K562 (cell line): ENCODE measurements around the gene GHR. TPM values are rescaled to one million over a fixed set of nuclear protein-coding genes. Genes with fewer than 3 reads are reported as not detected.

Experiments used
- ATAC-seq: fragments of 200-7000 bp; cut with Tn5 transposase; 3 replicates; pipeline ENCODE4 v1.9.1; 2020; ENCODE audit warnings: moderate library complexity
- BruUV-seq: library from RNA; stranded (reverse); fragments of 400-500 nt; replicated peaks from 2 replicates; lab custom pipeline; 2021; lab: Mats Ljungman, UMichigan
- CTCF ChIA-PET: fragments of 300-600 bp; formaldehyde crosslinking; extraction: SDS; loops from one replicate; lab custom pipeline; 2021; ENCODE audit warnings: low intra/inter-chr PET ratio; lab: Yijun Ruan, JAX
- POLR2A ChIA-PET: fragments of 300-600, 350-650 bp; sonication (Branson Sonifier 250); formaldehyde crosslinking; extraction: SDS; loops from one replicate; lab custom pipeline; 2021; ENCODE audit warnings: antibody characterized with exemption, inconsistent platforms; lab: Yijun Ruan, JAX
- DNase-seq, 4 experiments: peaks; one replicate each; pipeline versions ENCODE4 v3.0.0 to v3.0.0-alpha.2; 2011 to 2018; ENCODE audit warnings: low spot score in 3 of 4, mixed read lengths in 3 of 4; ENCODE audit errors: extremely low read depth in 1 of 4
- FAIRE-seq: peaks from 2 replicates; lab custom pipeline; 2011; peaks lifted over from hg19 to GRCh38; lab: Jason Lieb, UNC
- H2AFZ ChIP-seq: 2 replicates; pipeline ENCODE4 v1.6.0; 2011; ENCODE audit warnings: low read depth, low read length, control low read depth, inconsistent platforms
- H3K27ac ChIP-seq: fragments of 200-600 bp; 3 replicates; pipeline ENCODE4 v1.8.0; 2011; ENCODE audit warnings: low read depth, mild to moderate bottlenecking, control low read depth, inconsistent platforms, low read length, moderate library complexity, mixed read lengths; ENCODE audit errors: extremely low read depth
- H3K27me3 ChIP-seq, 2 experiments: fragments of 300-600 bp in 1 of 2; 2 replicates in 1 of 2; 3 replicates in 1 of 2; pipeline versions ENCODE4 v1.6.0 to v1.8.0; 2011; ENCODE audit warnings: inconsistent platforms in 2 of 2, low read length in 2 of 2, mild to moderate bottlenecking in 1 of 2, mixed read lengths in 1 of 2, moderate library complexity in 1 of 2; ENCODE audit not compliant: control insufficient read depth in 2 of 2, insufficient read depth in 2 of 2
- H3K36me3 ChIP-seq: fragments of 300-600 bp; 3 replicates; pipeline ENCODE4 v1.8.0; 2011; ENCODE audit warnings: mild to moderate bottlenecking, low read length, inconsistent platforms; ENCODE audit not compliant: control insufficient read depth, insufficient read depth
- H3K4me1 ChIP-seq, 2 experiments: fragments of 200-600 bp in 1 of 2; replicated peaks in 1 of 2; 2 replicates in 1 of 2; 3 replicates in 1 of 2; pipeline versions ENCODE4 v1.5.1 to v1.8.0; 2011; ENCODE audit warnings: inconsistent platforms in 2 of 2, low read length in 2 of 2, mild to moderate bottlenecking in 1 of 2, mixed read lengths in 1 of 2, moderate library complexity in 1 of 2; ENCODE audit not compliant: control insufficient read depth in 2 of 2, insufficient read depth in 2 of 2
- H3K4me2 ChIP-seq: 2 replicates; pipeline ENCODE4 v1.6.1; 2011; ENCODE audit warnings: low read length, control low read depth, inconsistent platforms, mixed read lengths; ENCODE audit not compliant: insufficient read depth
- H3K4me3 ChIP-seq: fragments of 200-600 bp; sonication (generic), shearing (Covaris generic); 2 replicates; pipeline ENCODE4 v1.5.1; 2016; ENCODE audit warnings: control low read depth, inconsistent platforms
- H3K79me2 ChIP-seq: fragments of 200-600 bp; 3 replicates; pipeline ENCODE4 v1.8.0; 2011; ENCODE audit warnings: low read length, inconsistent platforms; ENCODE audit not compliant: control insufficient read depth, insufficient read depth
- H3K9ac ChIP-seq, 2 experiments: 2 replicates each; pipeline versions ENCODE4 v1.6.0 to v1.6.1; 2011; ENCODE audit warnings: low read depth in 2 of 2, low read length in 2 of 2, control low read depth in 1 of 2, inconsistent platforms in 1 of 2, mild to moderate bottlenecking in 1 of 2, mixed read lengths in 1 of 2; ENCODE audit not compliant: insufficient read depth in 1 of 2
- H3K9me1 ChIP-seq: one replicate; pipeline ENCODE4 v1.6.0; 2011; ENCODE audit warnings: inconsistent platforms, mild to moderate bottlenecking, low read length, moderate library complexity; ENCODE audit not compliant: control insufficient read depth, insufficient read depth
- H3K9me3 ChIP-seq: replicated peaks from 2 replicates; pipeline ENCODE4 v1.5.1; 2011; ENCODE audit warnings: low read depth, low read length, inconsistent platforms; ENCODE audit not compliant: control insufficient read depth, insufficient read depth
- H4K20me1 ChIP-seq: replicated peaks from 2 replicates; pipeline ENCODE4 v1.6.1; 2011; ENCODE audit warnings: low read length, inconsistent platforms, mixed read lengths; ENCODE audit not compliant: control insufficient read depth, insufficient read depth
- BRCA1 ChIP-seq, 2 experiments: fragments of 450-650 bp in 1 of 2; sonication (generic) in 1 of 2; formaldehyde crosslinking in 1 of 2; IDR thresholded peaks; 2 replicates each; pipeline versions ENCODE4 v1.5.0 to v1.6.1; 2017 to 2020; ENCODE audit warnings: mild to moderate bottlenecking in 1 of 2, missing genetic modification reagents in 1 of 2
- CREB1 ChIP-seq, 2 experiments: sonication (generic) in 1 of 2; formaldehyde crosslinking in 1 of 2; IDR thresholded peaks; 2 replicates each; pipeline versions ENCODE4 v1.6.1 to v1.8.0; 2012 to 2022; ENCODE audit warnings: inconsistent platforms in 1 of 2, mild to moderate bottlenecking in 1 of 2, missing genetic modification reagents in 1 of 2, moderate library complexity in 1 of 2
- FOXP1 ChIP-seq: sonication (generic); formaldehyde crosslinking; IDR thresholded peaks from 2 replicates; pipeline ENCODE4 v1.8.0; 2022; ENCODE audit warnings: mild to moderate bottlenecking, missing genetic modification reagents
- HCFC1 ChIP-seq: IDR thresholded peaks from 2 replicates; pipeline ENCODE4 v1.6.1; 2012; ENCODE audit warnings: low read depth, low read length, improper control_type of control experiment
- MTF1 ChIP-seq: fragments of 250-450 bp; sonication (Bioruptor Pico); IDR thresholded peaks from 2 replicates; pipeline ENCODE4 v1.9.0; 2021; ENCODE audit warnings: moderate library complexity, mild to moderate bottlenecking, inconsistent platforms, borderline replicate concordance
- POLR2G ChIP-seq: fragments of 200-400 bp; formaldehyde crosslinking; IDR thresholded peaks from 2 replicates; pipeline ENCODE4 v1.6.1; 2017; ENCODE audit warnings: low read depth, mild to moderate bottlenecking, antibody characterized with exemption, low read length, moderate library complexity
- PTRF ChIP-seq: fragments of 450-650 bp; IDR thresholded peaks from 2 replicates; pipeline ENCODE4 v1.6.1; 2016; ENCODE audit warnings: mild to moderate bottlenecking, missing genetic modification characterization, missing compliant biosample characterization
- SMC3 ChIP-seq: conservative IDR thresholded peaks from 2 replicates; pipeline ENCODE4 v1.6.1; 2011; ENCODE audit warnings: low read depth, low read length, improper control_type of control experiment; ENCODE audit not compliant: insufficient read depth
- ZBTB17 ChIP-seq: fragments of 450-650 bp; formaldehyde crosslinking; IDR thresholded peaks from 2 replicates; pipeline ENCODE4 v1.4.0; 2020; ENCODE audit warnings: mild to moderate bottlenecking
- ZNF143 ChIP-seq: sonication (generic); formaldehyde crosslinking; IDR thresholded peaks from 2 replicates; pipeline ENCODE4 v1.9.0; 2022; ENCODE audit warnings: mild to moderate bottlenecking, missing genetic modification reagents
- ZNF217 ChIP-seq: sonication (generic); formaldehyde crosslinking; IDR thresholded peaks from 2 replicates; pipeline ENCODE4 v1.8.0; 2022; ENCODE audit warnings: mild to moderate bottlenecking, missing genetic modification reagents
- WGBS: fragments of 100-300 bp; shearing (Covaris generic); methylation state at CpG from one replicate; pipeline ENCODE4 v1.1.6; 2016; ENCODE audit warnings: low coverage, mixed read lengths; ENCODE audit not compliant: insufficient coverage; ENCODE audit errors: missing lambda C conversion rate; 5-methylcytosine and 5-hydroxymethylcytosine counted together
- in situ Hi-C: fragments of 300-500 bp; cut with MboI; formaldehyde crosslinking; loops from 4 replicates; pipeline ENCODE4 v1.15.0; 2018; ENCODE audit warnings: inconsistent platforms, mixed read lengths
- intact Hi-C: fragments of 100-400 bp; cut with micrococcal nuclease; formaldehyde crosslinking; loops from 2 replicates; pipeline ENCODE4 v1.14.2; 2022
- polyA plus RNA-seq, 8 experiments: library from polyadenylated mRNA; depleted of rRNA in 4 of 8; stranded (reverse) in 5 of 8; unstranded in 3 of 8; fragments of >200 nt; fragmentation: Nextera tagmentation in 2 of 8; fragmentation: Illumina TruSeq in 1 of 8; extraction: Ambion mirVana in 2 of 8; extraction: Trizol in 1 of 8; gene quantifications; 2 replicates each; pipeline versions ENCODE4 v1.2.1 to v1.2.3, GENCODE V29; 2011 to 2014; ENCODE audit warnings: inconsistent platforms in 1 of 8, missing spikeins in 1 of 8
- total RNA-seq, 7 experiments: library from RNA; depleted of rRNA in 6 of 7; stranded (reverse); fragments of >200 nt in 6 of 7; fragmentation: Illumina TruSeq in 2 of 7; extraction: Trizol in 2 of 7; gene quantifications; 2 replicates each; pipeline versions ENCODE4 v1.2.1 to v1.2.3, GENCODE V29; 2011 to 2021; ENCODE audit warnings: low replicate concordance in 1 of 7
- TF ChIP-seq, protein P1 (sequence below): IDR thresholded peaks from 3 replicates; pipeline ENCODE4 v1.6.1; 2011; ENCODE audit warnings: borderline replicate concordance, mild to moderate bottlenecking; ENCODE audit not compliant: insufficient read length, insufficient read depth
- TF ChIP-seq, protein P2 (sequence below), 2 experiments: fragments of 450-650 bp; formaldehyde crosslinking in 1 of 2; IDR thresholded peaks; 2 replicates each; pipeline versions ENCODE4 v1.4.0 to v1.6.1; 2014 to 2020; ENCODE audit warnings: mild to moderate bottlenecking in 2 of 2, borderline replicate concordance in 1 of 2, low read depth in 1 of 2

GHR gene
- total and polyA plus RNA-seq, 9 of the 15 experiments (the other 6 are each of a cell fraction or from before 2014, with no cell fraction given): 0.01 to 0.13 (median 0.07) TPM; not detected in 5

DNA sequence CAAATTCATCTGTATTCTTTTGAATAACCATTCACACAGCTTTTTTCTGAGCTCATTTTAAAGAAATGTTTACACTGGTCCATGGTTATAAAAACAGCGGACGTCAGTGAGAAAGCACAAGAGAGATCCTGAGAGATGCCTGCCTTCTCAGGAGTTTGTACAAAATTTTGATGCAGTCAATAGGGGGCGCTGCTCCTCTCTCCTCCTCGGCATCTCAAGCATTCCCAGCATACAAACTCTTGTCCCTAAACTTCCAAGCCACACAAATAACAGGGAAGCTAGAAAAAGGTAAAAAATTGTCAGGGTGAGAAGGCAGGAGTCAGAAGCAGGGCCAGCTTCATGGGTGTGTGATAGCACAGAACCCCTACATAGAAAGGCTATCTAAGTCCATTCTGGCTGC, 322.2 kb downstream of the GHR start:
- intact Hi-C loops: loop anchor here (2.0 kb wide), 1 partner anchor 143 kb away; no protein-coding TSS in a partner anchor
- no peaks in the 10 kb centered on the region for H3K9me3 ChIP-seq
- H3K27ac ChIP-seq: no peak overlapping the region
- no peaks in the 10 kb centered on the region for H3K9me1 ChIP-seq
- WGBS: 2% methylated on average over 4 of the region's 4 CpGs
- in situ Hi-C loops: no loop called here
- H2AFZ ChIP-seq: no peak overlapping the region
- no peak overlapping the region for H3K4me2 ChIP-seq
- no peak overlapping the region for H3K9ac ChIP-seq
- no peaks in the 10 kb centered on the region for H3K36me3 ChIP-seq
- H3K79me2 ChIP-seq: no peaks in the 10 kb centered on the region
- no peaks in the 10 kb centered on the region for H4K20me1 ChIP-seq
- H3K27me3 ChIP-seq: no peaks in the 10 kb centered on the region
- DNase-seq (peak in 3 of 4 experiments; percentile 23 to 59 (median 26)), FAIRE-seq (peak; percentile 71), ATAC-seq (peak; percentile 77)
- ChIA-PET POLR2A (interaction anchor here (2.3 kb wide), 1 partner anchor 12 kb away, joined by 7 read pairs; no protein-coding TSS in a partner anchor), CTCF (interaction anchor here (0.6 kb wide), 1 partner anchor 162 kb away, joined by 3 read pairs; no protein-coding TSS in a partner anchor)
- no peak overlapping the region for H3K4me3 ChIP-seq
- H3K4me1 ChIP-seq: no peaks in the 10 kb centered on the region
- no TSS peak for BruUV-seq
- no peak for TF ChIP-seq POLR2G
- TF ChIP-seq, protein P1, sequence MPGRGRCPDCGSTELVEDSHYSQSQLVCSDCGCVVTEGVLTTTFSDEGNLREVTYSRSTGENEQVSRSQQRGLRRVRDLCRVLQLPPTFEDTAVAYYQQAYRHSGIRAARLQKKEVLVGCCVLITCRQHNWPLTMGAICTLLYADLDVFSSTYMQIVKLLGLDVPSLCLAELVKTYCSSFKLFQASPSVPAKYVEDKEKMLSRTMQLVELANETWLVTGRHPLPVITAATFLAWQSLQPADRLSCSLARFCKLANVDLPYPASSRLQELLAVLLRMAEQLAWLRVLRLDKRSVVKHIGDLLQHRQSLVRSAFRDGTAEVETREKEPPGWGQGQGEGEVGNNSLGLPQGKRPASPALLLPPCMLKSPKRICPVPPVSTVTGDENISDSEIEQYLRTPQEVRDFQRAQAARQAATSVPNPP: no peak
- no peak for TF ChIP-seq CREB1 (IDR thresholded peaks at IDR 0.05)
- no peak for TF ChIP-seq CREB1 (CRISPR knock-in tag; IDR thresholded peaks at IDR 0.05)
- no peak for TF ChIP-seq HCFC1
- TF ChIP-seq FOXP1: no peak
- TF ChIP-seq PTRF (tag): no peak
- no peak for TF ChIP-seq ZNF143
- no peak for TF ChIP-seq ZBTB17
- TF ChIP-seq BRCA1 (IDR thresholded peaks at IDR 0.05): no peak
- TF ChIP-seq BRCA1 (CRISPR knock-in tag; IDR thresholded peaks at IDR 0.05): no peak
- TF ChIP-seq, protein P2, sequence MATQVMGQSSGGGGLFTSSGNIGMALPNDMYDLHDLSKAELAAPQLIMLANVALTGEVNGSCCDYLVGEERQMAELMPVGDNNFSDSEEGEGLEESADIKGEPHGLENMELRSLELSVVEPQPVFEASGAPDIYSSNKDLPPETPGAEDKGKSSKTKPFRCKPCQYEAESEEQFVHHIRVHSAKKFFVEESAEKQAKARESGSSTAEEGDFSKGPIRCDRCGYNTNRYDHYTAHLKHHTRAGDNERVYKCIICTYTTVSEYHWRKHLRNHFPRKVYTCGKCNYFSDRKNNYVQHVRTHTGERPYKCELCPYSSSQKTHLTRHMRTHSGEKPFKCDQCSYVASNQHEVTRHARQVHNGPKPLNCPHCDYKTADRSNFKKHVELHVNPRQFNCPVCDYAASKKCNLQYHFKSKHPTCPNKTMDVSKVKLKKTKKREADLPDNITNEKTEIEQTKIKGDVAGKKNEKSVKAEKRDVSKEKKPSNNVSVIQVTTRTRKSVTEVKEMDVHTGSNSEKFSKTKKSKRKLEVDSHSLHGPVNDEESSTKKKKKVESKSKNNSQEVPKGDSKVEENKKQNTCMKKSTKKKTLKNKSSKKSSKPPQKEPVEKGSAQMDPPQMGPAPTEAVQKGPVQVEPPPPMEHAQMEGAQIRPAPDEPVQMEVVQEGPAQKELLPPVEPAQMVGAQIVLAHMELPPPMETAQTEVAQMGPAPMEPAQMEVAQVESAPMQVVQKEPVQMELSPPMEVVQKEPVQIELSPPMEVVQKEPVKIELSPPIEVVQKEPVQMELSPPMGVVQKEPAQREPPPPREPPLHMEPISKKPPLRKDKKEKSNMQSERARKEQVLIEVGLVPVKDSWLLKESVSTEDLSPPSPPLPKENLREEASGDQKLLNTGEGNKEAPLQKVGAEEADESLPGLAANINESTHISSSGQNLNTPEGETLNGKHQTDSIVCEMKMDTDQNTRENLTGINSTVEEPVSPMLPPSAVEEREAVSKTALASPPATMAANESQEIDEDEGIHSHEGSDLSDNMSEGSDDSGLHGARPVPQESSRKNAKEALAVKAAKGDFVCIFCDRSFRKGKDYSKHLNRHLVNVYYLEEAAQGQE (IDR thresholded peaks at IDR 0.05; ENCODE audit: borderline replicate concordance): peak; percentile 13; the same call in 1 of the 2 replicates
- TF ChIP-seq, protein P2 (CRISPR knock-in tag; IDR thresholded peaks at IDR 0.05; ENCODE audit: low read depth): no peak
- no peak for TF ChIP-seq MTF1
- peak; percentile 26; the same call in 1 of the 2 replicates for TF ChIP-seq SMC3
- TF ChIP-seq ZNF217: no peak
